GM18498 (cell line): ENCODE measurements around the gene SPTB.
"Not testable (repeated sequence)": the region's sequence is repeated elsewhere in the genome, so short reads cannot be mapped to it uniquely, and the experiment has no call there.

Experiments used
- ATAC-seq: cut with Tn5 transposase; IDR thresholded peaks from one replicate; pipeline ENCODE4 v1.9.1; 2021; ENCODE audit warnings: mild to moderate bottlenecking, moderate library complexity; ENCODE audit not compliant: unreplicated experiment

Gene SPTB

DNA sequence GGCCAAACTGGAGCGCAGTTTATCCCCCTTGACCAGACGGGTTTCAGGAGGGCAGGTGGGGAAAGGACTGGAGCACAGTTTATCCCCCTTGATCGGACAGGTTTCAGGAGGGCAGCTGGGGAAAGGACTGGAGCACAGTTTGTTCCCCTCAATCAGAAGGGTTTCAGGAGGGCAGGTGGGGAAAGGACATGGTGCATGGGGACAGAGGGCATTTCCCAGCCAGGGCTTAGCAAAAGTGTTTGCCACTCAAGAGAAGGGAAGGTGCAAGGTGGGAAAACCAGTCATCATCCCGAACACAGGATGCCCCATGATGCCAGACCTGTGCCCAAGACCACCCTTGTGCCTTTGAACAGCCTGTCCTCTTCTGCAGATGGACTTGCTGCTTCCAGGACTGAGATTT lies 54.7 kb downstream of the SPTB start:
- ATAC-seq = no peak

DNA sequence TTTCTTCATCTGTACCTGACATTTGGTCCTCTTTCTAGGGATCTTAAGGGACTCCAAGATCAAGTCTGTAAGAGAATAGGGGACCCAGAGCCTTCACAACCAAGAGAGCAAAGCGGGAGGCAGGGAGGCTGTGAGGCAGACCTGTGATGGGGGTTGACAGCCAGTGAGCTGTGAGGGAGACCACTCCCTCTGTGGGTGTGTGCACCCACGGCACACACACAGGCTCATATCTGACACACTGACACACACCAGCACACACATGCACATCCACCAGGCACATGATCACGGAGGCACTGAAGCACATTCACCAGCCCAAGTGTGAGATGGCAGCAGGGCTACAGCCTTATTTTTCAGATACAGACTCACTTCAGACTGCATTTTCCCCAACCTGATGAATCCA lies 55.2 kb downstream of the SPTB start:
- no peak for ATAC-seq

DNA sequence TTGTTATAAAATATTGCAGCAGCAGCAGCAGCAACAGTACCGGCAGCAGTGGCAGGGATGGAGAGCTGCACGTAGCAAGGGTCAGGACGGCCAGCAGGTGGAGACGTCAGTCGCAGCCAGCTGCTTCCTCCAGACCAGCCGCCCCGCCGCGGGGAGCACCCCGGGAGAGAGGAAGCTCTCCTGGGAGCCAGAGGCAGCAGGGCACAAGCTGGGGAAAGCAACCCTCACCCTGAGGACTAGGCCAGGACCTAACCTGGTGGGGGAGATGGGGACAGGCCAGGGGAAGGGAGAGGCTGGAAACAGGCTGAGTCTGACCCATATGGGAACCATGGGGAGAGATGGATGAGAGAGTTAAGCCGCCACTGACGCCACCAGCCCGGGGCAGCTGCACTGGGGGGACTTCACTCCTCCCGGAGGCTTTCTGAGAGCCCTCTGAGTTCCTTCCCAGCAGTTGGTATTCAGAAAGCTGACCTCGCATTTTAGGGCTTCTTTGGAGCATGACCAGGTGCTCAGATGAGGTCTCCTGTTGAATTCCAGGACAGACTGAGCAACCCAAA lies 56.3 kb downstream of the SPTB start:
- ATAC-seq = peak; percentile 82

DNA sequence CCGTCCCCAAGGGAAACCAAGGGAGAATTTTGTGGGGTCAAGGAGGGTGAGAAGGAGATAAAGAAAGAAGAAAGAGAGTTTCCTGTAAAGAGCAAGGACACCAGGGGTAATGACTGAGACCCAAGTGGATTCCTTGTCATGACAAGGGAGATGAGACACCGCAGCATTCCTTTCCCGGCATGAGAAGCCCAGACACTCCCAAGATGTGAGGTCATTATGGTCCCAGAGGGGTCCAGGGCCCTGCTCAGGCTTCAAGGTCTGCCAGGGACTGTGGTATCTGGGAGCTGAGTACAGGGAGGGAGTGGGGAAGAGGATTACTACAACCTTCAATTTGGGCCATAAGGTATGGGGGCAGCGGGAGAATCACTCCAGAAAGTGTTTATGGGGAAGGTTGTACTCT lies 58.1 kb downstream of the SPTB start:
- no peak for ATAC-seq

DNA sequence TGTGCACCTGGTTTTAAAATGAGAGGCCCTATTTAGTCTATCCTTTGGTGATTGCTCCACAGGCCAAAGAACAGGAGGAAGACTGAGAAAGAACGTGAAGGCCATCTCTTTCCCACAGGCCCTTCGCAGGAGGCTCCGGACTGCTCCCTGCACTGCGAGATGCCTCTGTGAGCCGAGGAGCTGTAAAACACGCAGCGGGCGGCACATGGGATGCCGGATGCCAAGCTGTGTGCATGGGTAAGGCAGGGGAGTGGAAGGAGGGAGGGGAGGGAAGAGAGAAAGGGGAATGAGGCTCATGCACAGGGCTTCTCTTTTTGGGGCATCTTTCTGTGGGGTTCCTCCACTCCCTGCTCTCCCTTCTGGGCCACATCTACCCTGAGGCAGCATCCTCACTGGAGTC lies 61.6 kb downstream of the SPTB start:
- no peak for ATAC-seq

DNA sequence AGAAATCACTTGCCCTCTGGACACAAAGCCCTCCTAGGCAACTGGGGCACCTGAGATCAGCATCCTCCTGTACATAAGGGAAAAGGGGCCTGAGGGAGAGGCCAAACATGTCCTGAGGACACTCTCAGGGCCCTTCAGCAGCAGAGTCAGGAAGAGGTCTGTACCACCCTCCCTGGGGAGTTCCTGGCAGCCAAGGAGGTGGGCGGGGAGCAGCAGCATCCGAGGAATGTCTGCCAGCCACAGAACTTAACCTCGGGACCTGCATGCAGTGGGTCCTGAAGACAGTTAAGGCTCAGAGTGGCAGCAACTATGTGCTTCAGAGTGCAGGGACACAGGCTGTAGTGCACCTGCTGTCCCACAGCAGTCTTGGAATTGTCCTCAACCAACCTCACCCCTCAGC lies 62.1 kb downstream of the SPTB start:
- ATAC-seq = no peak

DNA sequence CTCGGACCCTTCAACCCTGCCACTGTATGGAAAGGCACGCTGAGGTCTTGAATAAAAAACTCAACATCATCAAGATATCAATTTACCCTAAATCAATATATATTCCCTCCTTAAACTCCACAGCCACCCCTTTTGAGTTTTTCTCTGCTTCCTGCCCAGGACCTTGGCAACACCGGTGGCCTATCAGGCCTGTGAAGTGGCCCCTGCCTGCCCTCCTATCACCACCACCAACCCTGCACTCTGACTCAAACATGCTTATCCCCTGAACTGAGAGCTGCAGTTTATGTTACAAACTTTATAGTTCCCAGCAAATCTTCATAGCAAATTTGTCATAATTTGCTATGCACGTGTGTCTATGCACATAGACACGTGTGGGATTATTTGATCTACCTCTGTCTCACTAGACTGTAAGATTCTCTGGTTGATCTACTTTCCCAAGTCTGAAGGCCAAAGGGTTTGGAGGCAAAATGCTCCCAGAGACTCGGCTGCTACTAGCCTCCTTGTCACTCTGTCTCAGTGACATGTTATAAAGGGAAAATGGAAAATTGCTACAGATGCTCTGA lies 63.4 kb downstream of the SPTB start:
- no peak for ATAC-seq

DNA sequence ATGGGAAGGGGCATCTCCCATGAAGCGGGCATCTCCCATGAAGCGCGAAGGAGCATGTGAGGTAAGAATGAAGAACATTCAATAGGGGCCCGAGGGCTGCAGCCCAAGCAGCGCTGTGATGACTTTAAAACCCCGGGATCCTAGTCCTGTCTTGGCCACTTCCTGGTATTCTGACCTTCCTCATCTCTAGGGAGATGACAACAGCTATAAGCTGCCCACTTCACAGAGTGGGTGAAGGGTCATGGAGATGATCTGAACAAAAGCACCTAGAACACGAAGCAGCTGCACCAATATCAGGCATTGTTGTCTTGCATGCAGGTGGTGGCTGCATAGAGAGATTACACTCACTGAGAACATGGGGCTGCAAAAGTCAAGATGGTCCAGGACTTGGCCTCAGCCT lies 64.5 kb downstream of the SPTB start:
- ATAC-seq = no peak

DNA sequence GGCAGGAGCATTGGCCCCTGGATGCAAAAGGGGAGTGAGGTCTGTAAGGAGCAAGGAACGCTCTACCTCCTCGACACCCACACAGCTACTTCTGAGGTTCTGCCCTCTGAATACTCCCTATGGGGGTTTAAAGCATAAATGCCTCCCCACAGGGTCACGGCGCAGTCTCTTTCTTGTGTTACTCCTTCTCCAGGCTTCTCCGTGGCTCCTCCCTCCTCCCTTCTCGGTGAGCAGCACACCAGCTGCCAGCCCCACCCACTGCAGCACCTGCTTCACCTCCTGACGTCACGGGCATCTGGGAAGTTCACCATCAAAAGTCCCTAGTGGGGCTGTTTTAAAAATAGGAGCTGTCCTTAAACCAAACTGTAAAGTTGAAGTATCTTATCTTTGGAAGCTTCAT lies 67.3 kb downstream of the SPTB start:
- no peak for ATAC-seq

DNA sequence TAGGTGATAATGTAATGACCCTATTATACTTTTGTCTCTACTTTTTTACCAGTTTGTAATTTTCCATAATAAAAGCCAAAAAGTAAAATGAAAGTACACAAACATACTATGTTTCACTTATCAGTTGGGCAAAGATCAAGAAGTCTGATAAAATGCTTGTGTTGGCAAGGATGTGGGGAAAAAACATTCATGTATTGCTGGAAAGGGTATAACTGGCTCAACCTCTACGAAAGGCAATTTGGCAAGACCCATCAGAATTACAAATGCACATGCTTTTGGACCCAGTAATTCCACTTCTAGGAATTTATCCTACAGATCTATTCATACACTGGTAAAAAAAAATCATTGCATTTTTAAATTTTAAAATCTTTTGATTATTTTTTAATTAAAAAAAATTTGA lies 68.0 kb downstream of the SPTB start:
- ATAC-seq = no peak

DNA sequence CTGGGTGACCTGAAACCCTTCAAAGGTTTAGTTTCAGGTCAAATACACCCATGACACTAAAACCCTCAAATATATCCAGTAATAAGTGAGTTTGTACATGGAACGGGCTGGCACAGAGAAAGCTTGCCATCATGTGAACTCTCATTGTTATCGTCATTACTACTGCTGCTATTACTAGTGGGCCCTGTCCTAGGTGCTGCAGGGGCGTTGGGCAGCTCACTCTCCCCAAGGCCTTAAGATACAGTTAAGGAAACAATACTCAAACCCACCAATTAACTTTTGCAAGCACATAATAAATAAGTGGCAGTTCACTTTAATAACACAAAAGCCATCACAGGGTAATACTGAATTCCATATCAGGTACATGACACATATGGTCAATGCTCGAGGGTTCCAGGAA lies 71.3 kb downstream of the SPTB start:
- no peak for ATAC-seq

DNA sequence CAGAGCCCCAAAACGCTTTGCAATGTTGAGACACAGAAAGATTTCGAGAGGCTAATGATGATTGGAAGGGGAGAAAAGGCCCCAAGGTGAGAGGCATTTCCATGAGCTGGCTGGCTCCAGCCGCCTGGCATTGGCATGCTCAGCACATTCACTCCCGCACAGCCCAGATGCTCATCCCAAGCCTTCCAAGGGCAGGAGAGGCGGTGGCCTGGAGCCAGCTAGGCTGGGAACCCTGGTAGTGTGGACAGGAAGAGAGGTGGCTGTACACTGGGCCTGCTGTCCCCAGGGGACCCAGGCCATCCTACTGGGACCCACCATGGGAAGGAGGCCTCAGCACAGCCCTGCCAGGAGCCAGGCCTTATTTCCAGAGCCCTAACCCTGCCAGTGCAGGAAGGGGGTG lies 72.2 kb downstream of the SPTB start:
- no peak for ATAC-seq

DNA sequence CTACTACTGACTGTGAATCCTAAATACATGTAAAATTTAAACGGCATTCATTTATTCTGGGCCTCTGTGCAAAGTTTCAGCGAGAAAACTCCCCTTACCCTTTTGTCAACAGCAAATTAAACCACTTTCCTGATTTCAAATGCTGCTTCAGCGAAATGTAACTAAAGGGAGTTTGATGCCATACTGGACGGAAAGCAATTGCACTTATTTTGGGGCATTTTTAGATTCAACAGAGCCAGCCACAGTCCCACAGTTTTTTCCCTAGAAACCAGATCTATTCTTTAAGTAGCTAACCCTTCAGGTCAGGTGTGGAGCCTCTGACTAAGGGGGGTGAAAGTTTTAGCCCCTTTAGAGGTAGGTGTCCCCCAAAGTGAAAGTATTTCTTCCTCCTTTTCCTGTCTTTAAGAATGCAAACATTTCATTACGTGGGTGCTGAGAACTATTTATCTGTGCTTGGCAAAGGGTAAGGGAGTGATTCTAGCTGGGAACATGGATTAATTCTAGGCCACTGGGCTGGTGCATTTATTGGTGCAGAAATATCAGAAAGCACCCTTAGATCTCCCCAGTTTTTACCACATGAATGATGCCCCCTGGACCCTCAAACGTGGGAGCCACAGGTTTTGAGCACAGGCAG lies 72.7 kb downstream of the SPTB start:
- no peak for ATAC-seq

DNA sequence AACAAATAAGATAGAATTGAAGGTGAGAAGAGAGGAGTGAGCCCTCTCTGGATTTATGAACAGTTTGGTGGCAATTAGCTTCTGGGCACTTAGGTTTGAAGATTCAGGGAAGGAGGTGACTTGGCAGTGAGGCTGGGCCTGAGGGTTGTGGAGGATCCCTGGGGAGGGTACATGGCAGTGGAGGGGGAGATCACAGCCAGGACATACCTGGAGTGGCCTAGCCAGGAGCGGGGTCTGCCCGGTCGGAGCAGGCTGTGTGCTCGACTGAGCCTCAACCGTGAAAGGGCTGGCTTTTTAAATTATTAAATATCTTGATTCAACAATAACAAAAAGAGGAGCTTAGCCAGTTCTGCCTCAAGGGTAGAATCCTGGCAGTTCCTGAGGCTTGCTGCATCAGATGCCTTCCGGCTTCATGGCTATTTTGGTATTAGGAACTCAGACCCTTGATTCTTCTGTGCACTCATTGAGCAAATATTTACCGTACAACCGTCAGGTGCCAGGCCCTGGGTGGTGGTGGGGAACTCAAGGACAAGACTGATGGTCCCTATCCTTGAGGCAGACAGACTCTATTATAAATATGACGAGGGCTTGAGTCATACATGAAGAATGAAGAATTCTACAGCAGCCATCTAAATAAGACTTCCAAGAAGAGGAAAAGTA lies 73.4 kb downstream of the SPTB start:
- no peak for ATAC-seq

DNA sequence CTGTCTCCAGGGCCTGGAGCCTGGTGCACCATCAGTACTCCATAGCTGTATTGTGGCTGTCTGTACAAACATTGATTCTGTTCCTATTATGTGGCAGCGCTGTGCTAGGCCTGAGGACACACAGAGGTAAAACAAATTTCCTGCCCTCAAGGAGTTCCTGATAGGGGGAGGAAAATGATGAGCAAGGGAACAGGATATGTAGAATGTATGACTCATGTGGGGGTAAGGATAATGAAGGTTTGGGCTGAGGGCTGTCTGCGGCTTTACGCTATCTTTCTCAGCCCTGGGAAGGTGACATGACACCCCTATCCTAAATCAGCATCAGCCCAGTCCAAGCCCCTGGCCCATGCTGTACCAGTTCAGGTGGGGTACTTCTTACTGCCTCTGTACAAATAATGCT lies 74.1 kb downstream of the SPTB start:
- not testable (repeated sequence) for ATAC-seq

DNA sequence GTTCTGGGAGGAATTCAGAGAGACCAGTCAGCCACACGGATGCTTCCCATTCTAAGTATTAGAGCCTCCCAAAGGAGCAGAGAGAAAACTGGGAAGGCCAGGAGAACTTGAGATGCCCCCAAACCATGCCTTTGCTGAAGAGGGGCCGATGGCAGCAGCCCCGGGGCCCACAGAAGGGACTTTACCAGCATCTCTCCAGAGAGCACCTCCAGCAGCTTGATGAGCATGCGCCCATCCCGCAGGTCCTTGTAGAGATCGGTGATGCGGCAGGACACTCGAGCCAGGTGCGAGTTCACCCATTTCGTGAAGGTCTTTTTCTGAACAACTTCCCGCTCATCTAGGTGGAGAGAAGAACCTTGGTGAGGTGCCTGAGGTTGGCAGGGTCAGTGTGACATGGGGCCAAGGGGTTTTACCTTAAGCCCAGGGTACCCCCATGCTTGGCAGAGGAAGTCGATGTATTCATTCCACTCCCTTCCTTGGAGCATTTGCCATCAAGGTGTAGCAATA lies 74.9 kb downstream of the SPTB start:
- no peak for ATAC-seq

DNA sequence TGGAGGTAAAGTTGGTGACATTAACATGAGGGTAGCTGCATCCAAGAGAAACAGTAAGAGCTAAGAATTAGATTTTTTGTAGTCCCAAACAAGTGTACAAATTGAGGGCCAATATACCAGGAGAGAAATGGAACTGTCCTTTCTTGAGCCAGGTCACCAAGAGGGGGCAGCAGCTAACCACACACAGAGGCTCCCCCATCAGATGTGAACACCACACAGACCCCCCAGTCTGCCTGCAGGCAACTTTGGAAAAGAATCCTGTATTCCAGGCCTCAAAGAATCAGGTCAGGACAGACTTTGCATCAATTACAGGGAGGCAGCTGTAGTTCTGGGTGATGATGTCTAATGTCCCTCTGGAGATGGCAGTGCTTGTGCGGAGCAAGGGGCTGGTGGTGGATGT lies 77.9 kb downstream of the SPTB start:
- ATAC-seq = no peak

DNA sequence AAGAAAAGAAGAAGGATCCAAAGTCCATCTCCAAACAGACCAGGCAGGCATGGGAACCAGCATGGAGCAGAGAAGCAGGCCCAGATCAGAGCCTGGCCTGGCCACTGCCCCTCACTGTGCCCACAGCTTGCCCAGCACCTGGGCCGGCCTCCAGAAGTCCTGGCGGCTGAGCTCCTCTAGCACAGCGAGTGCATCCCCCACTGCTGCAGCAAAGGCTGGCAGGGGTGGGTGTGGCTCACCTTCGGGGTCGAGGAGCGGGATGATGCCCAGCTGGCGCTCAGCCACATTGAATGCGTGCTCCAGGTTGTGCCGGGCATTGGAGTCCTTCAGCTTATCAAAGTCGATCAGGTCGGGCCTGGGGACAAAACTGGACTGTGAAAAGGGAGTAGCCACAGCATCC lies 78.7 kb downstream of the SPTB start:
- no peak for ATAC-seq

DNA sequence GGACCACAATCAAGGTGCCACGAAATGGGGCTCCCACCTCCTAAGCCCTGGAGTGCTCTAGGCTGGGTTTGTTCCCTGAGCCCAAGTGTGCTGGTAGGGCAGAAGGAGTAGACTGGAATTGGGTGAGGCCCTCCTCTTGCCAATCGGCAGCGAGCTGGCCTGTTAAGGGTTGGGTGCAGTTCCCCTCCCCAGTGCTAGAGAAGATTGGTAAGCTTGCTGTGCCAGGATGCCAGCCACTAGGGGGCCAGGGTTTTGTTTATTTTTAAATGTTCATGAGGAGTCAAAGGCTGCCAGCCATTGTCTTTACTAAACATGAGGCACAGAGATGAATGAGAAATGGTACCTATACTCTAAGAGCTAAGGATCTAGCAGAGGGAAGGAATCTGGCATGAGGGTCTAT lies 79.7 kb downstream of the SPTB start:
- ATAC-seq = no peak

DNA sequence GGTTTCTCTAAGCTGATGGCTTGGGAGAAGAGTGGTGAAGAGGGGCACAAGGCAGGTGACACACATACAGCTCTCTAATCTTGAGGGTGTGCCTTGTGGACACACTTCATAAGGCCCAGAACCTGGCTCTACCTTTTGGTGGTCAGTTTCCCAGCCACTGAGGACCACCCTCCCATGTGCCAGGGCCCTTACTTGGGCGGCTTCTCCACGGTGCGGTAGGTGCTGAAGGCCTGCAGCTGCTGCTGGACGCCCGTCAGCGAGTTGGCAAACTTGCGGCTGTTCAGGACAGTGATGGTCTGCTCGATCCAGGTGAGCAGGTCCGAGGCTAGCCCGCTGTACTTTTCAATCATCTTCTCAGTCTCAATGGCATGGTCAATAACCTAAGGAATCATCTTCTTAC lies 80.2 kb downstream of the SPTB start:
- ATAC-seq = no peak

DNA sequence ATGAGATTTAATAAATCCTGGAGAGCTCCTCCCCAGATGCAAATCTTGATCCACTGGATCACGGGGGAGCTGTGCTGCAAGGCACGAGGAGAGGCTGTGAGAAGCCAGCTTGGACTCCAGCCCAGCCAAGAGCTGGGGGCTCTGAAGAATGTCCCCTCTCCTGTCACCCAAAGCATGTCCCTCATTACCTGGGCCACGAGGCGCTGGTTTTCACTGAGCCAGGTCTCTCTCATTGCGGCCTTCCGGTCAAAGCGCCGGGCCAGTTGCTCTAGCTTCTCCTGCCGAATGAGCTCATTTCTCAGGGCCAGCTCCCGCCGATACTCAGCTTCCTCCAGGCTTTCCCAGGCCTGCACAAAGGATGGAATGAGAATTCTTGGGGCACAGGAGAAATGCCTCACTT lies 83.3 kb downstream of the SPTB start:
- ATAC-seq = no peak

DNA sequence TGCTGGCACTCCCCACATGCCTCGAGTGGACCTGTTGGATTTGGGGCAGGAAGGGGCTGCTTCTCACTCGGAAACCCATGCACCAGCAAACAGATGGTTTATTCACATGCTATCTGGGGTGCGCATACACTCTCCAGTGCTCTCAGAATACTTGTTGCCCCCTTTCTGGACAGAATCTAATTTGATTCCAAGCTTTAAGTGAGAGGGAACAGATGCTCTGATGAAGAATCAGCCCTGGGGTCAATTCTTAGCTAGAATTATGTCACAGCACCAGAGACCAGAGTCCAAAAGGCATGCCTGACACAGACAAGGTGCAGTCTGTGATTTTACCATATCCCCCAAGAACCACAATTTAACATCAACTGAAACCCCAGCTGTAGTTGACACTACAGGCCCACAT lies 83.8 kb downstream of the SPTB start:
- ATAC-seq = no peak
